Epithelial cell of proximal tubule (primary cell): Measurements from ENCODE around the gene TMEM40. TPM values are rescaled to one million over a fixed set of nuclear protein-coding genes. Genes with fewer than 3 reads are reported as not detected.

Source experiments
- DNase-seq: peaks from one replicate; pipeline ENCODE4 v3.0.0-alpha.2; 2011; ENCODE audit warnings: low read depth
- H3K4me3 ChIP-seq: 2 replicates; pipeline ENCODE4 v1.5.1; 2011; ENCODE audit warnings: low read depth, mild to moderate bottlenecking, low read length
- total RNA-seq: library from RNA; depleted of rRNA; stranded (reverse); fragments of >200 nt; gene quantifications from 2 replicates; pipeline ENCODE4 v1.2.3, GENCODE V29; 2015
- TF ChIP-seq, protein P1 (sequence below): conservative IDR thresholded peaks from 2 replicates; pipeline ENCODE4 v1.5.1; 2012; ENCODE audit warnings: low read depth, mild to moderate bottlenecking, low read length

Gene TMEM40
- total RNA-seq, 1 donor from 2014 or later, result 11.8 TPM

- no peak for DNase-seq
- TF ChIP-seq, protein P1, sequence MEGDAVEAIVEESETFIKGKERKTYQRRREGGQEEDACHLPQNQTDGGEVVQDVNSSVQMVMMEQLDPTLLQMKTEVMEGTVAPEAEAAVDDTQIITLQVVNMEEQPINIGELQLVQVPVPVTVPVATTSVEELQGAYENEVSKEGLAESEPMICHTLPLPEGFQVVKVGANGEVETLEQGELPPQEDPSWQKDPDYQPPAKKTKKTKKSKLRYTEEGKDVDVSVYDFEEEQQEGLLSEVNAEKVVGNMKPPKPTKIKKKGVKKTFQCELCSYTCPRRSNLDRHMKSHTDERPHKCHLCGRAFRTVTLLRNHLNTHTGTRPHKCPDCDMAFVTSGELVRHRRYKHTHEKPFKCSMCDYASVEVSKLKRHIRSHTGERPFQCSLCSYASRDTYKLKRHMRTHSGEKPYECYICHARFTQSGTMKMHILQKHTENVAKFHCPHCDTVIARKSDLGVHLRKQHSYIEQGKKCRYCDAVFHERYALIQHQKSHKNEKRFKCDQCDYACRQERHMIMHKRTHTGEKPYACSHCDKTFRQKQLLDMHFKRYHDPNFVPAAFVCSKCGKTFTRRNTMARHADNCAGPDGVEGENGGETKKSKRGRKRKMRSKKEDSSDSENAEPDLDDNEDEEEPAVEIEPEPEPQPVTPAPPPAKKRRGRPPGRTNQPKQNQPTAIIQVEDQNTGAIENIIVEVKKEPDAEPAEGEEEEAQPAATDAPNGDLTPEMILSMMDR, result no peak
- H3K4me3 ChIP-seq, result no peak overlapping the region
Measured at GRCh38 chr3:12714278-12714677, 44.8 kb downstream of the TMEM40 start.

- DNase-seq, result no peak
- TF ChIP-seq, protein P1, result no peak
- no peak overlapping the region for H3K4me3 ChIP-seq
Measured at GRCh38 chr3:12710062-12710461, 49.0 kb downstream of the TMEM40 start.

DNA sequence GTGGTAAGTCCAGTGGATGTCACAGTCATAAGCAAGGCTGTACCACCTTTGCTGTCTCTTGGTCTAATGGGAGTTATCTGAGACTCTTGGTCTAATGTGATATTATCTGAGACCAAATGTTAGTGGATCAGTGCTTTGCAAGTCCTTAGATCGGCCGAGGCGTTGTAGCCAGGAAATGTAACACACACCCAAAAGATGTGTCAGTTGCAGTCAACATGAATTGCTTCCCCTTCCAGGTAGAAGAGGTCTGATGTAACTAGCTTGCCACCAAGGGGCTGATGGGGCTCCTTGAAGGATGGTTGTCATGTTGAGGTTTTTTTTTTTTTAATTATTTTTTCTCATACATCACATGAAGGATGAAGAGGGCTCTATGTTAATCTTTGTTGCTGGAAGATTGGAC, 49.7 kb downstream of the TMEM40 start:
- TF ChIP-seq, protein P1, result no peak
- DNase-seq, result no peak
- H3K4me3 ChIP-seq, result no peak overlapping the region

GRCh38 chr3:12708584-12709192, 50.4 kb downstream of the TMEM40 start:
- no peak overlapping the region for H3K4me3 ChIP-seq

DNA sequence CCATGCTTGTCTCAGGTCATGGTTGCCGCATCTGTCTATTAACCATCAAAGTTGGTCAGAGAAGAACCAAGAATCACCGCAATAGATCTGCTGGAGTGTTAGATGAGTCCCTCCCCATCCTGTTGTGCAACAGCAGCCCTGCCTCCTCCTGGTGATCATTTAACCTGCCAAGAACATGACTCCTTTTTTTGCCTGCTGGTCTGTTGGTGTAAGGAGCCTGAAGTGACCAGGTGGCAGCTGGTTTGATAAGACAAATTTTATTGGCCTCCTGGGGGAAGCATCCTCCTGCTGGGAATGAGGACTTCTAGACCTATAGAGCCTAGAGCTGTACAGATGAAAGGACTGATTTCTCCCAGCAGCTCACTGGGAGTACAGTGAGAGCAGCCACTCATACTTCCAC, 51.6 kb downstream of the TMEM40 start:
- TF ChIP-seq, protein P1, result no peak
- DNase-seq, result no peak
- no peak overlapping the region for H3K4me3 ChIP-seq

More at GRCh38 chr3:12708584-12709192, 50.4 kb downstream of the TMEM40 start:
- peak; percentile 61 for DNase-seq
- TF ChIP-seq, protein P1, result peak; percentile 58

DNA sequence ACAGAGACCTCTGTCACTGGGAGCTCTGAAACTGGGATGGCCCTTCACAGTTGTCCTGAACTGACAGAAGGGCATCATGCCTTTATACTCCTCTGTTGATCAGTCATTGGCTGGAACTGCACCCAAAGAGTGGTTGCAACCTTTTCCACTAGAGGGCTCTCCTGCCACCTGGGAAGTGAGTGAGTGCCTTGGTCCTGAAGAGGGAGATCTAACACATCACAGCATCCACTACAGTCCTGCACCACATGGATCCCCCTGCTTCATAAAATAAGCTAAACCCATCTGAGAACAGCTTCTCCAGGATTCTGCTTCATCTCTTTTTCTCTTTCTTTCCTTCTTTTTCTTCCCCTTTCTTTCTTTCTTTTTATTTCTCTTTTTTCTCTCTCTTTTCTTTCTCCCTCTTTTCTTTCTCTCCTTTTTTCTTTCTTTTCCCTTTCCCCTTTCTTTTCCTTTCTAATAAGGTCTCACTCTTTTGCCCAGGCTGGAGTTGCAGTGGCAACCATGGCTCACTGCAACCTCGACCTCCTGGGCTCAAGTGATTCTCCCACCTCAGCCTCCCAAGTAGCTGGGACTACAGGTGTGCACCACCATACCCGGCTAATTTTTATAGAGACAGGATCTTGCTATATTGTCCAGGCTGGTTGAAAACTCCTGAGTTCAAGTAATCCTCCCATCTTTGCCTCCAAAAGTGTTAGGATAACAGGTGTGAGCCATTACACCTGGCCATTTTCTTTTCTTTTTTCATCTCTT, 52.4 kb downstream of the TMEM40 start:
- H3K4me3 ChIP-seq, result no peak overlapping the region
- TF ChIP-seq, protein P1, result peak; percentile 94
- DNase-seq, result no peak
